IMR-90 (cell line): Measurements from ENCODE around the gene GABBR2. TPM values are rescaled to one million over a fixed set of nuclear protein-coding genes. Genes with fewer than 3 reads are reported as not detected.
A peak's percentile ranks its signal among the peaks of the same experiment; 100 is the strongest.

Experiments used
- ATAC-seq: fragments of 200-7000 bp; cut with Tn5 transposase; 2 replicates; pipeline ENCODE4 v1.9.1; 2020; ENCODE audit warnings: low read depth, mild to moderate bottlenecking, moderate library complexity
- BruUV-seq: library from RNA; stranded (reverse); fragments of 400-500 nt; replicated peaks from 2 replicates; lab custom pipeline; 2021; lab: Mats Ljungman, UMichigan
- CTCF ChIA-PET: fragments of 300-600 bp; formaldehyde crosslinking; extraction: SDS; loops from one replicate; lab custom pipeline; 2021; ENCODE audit warnings: antibody characterized with exemption; lab: Yijun Ruan, JAX
- POLR2A ChIA-PET: fragments of 300-600 bp; sonication (Branson Sonifier 250); formaldehyde crosslinking; loops from one replicate; lab custom pipeline; 2022; ENCODE audit warnings: antibody characterized with exemption; ENCODE audit not compliant: unreplicated experiment; lab: Charles Lee
- DNase-seq: peaks from one replicate; pipeline ENCODE4 v3.0.0; 2013
- H2AFZ ChIP-seq: replicated peaks from 2 replicates; pipeline ENCODE3; 2013; ENCODE audit warnings: low read length, mild to moderate bottlenecking; ENCODE audit not compliant: poor library complexity
- H2AK5ac ChIP-seq: 2 replicates; pipeline ENCODE4 v1.6.1; 2013; ENCODE audit warnings: low read depth, low read length, inconsistent platforms
- H2AK9ac ChIP-seq: replicated peaks from 2 replicates; pipeline ENCODE3; 2013; ENCODE audit warnings: mild to moderate bottlenecking, low read depth, low read length, moderate library complexity; ENCODE audit not compliant: poor library complexity
- H2BK120ac ChIP-seq: 2 replicates; pipeline ENCODE4 v1.6.1; 2013; ENCODE audit warnings: low read depth, low read length, inconsistent platforms
- H2BK15ac ChIP-seq: 3 replicates; pipeline ENCODE4 v1.6.1; 2013; ENCODE audit warnings: low read depth, low read length, inconsistent platforms
- H2BK20ac ChIP-seq: 2 replicates; pipeline ENCODE4 v1.6.1; 2013; ENCODE audit warnings: low read depth, mild to moderate bottlenecking, inconsistent platforms, low read length, moderate library complexity
- H2BK5ac ChIP-seq: 2 replicates; pipeline ENCODE4 v1.6.1; 2013; ENCODE audit warnings: mild to moderate bottlenecking, low read depth, low read length, inconsistent platforms; ENCODE audit not compliant: poor library complexity, severe bottlenecking
- H3K14ac ChIP-seq: replicated peaks from 2 replicates; pipeline ENCODE4 v1.6.1; 2013; ENCODE audit warnings: low read depth, low read length, inconsistent platforms
- H3K18ac ChIP-seq: 2 replicates; pipeline ENCODE4 v1.6.1; 2013; ENCODE audit warnings: low read depth, low read length, control low read depth
- H3K23ac ChIP-seq: 2 replicates; pipeline ENCODE4 v1.6.1; 2013; ENCODE audit warnings: low read depth, low read length, inconsistent platforms
- H3K27ac ChIP-seq: 2 replicates; pipeline ENCODE4 v1.5.1; 2013; ENCODE audit warnings: mild to moderate bottlenecking, control low read depth, low read length; ENCODE audit not compliant: insufficient read depth
- H3K27me3 ChIP-seq: 2 replicates; pipeline ENCODE4 v1.6.1; 2013; ENCODE audit warnings: low read length; ENCODE audit not compliant: control insufficient read depth, insufficient read depth
- H3K36me3 ChIP-seq: 2 replicates; pipeline ENCODE4 v1.6.1; 2013; ENCODE audit warnings: low read length, mixed read lengths; ENCODE audit not compliant: control insufficient read depth, insufficient read depth
- H3K4ac ChIP-seq: 2 replicates; pipeline ENCODE4 v1.6.1; 2013; ENCODE audit warnings: low read depth, low read length, inconsistent platforms
- H3K4me1 ChIP-seq: 2 replicates; pipeline ENCODE4 v1.6.1; 2013; ENCODE audit warnings: low read length, mixed read lengths; ENCODE audit not compliant: control insufficient read depth, insufficient read depth
- H3K4me2 ChIP-seq: 2 replicates; pipeline ENCODE4 v1.6.1; 2013; ENCODE audit warnings: low read depth, mild to moderate bottlenecking, control low read depth, low read length, moderate library complexity
- H3K4me3 ChIP-seq: 2 replicates; pipeline ENCODE4 v1.5.1; 2013; ENCODE audit warnings: low read depth, mild to moderate bottlenecking, control low read depth, low read length, moderate library complexity; ENCODE audit not compliant: insufficient read depth
- H3K56ac ChIP-seq: 2 replicates; pipeline ENCODE4 v1.6.1; 2013; ENCODE audit warnings: low read length, inconsistent platforms; ENCODE audit not compliant: insufficient read depth; ENCODE audit errors: extremely low read depth
- H3K79me1 ChIP-seq, 2 experiments: 2 replicates each; pipeline ENCODE4 v1.6.1; 2013; ENCODE audit warnings: low read length in 2 of 2, inconsistent platforms in 1 of 2, low read depth in 1 of 2
- H3K9ac ChIP-seq: 2 replicates; pipeline ENCODE4 v1.6.1; 2013; ENCODE audit warnings: low read depth, low read length, control low read depth
- H3K9me1 ChIP-seq: 2 replicates; pipeline ENCODE4 v1.6.1; 2013; ENCODE audit warnings: low read length, inconsistent platforms; ENCODE audit not compliant: insufficient read depth
- H3K9me3 ChIP-seq: 2 replicates; pipeline ENCODE4 v1.6.1; 2013; ENCODE audit warnings: low read length; ENCODE audit not compliant: control insufficient read depth, insufficient read depth
- H4K20me1 ChIP-seq: 2 replicates; pipeline ENCODE4 v1.6.1; 2013; ENCODE audit warnings: low read length, inconsistent platforms; ENCODE audit not compliant: insufficient read depth
- H4K5ac ChIP-seq: 2 replicates; pipeline ENCODE4 v1.6.1; 2013; ENCODE audit warnings: mild to moderate bottlenecking, low read depth, low read length, control low read depth
- H4K8ac ChIP-seq, 2 experiments: 2 replicates each; pipeline ENCODE4 v1.6.1; 2013; ENCODE audit warnings: low read depth in 2 of 2, low read length in 2 of 2, control low read depth in 1 of 2, inconsistent platforms in 1 of 2
- H4K91ac ChIP-seq: 2 replicates; pipeline ENCODE4 v1.6.1; 2013; ENCODE audit warnings: low read depth, low read length, inconsistent platforms; ENCODE audit not compliant: insufficient read depth
- BHLHE40 ChIP-seq: fragments of 150-350 bp; IDR thresholded peaks from 2 replicates; pipeline ENCODE4 v1.6.1; 2016; ENCODE audit warnings: mild to moderate bottlenecking, low read depth, low read length
- POLR2A ChIP-seq: IDR thresholded peaks from 2 replicates; pipeline ENCODE4 v1.6.1; 2012; ENCODE audit warnings: mild to moderate bottlenecking, low read depth, low read length
- SMC3 ChIP-seq: fragments of 150-350 bp; IDR thresholded peaks from 2 replicates; pipeline ENCODE4 v1.6.1; 2016; ENCODE audit warnings: low read depth, mild to moderate bottlenecking, antibody characterized with exemption, low read length, moderate library complexity
- WGBS, 2 experiments: methylation state at CpG; one replicate each; pipeline versions ENCODE4 v1.1.5 to v1.1.7; 2013; ENCODE audit warnings: missing lambda C conversion rate in 2 of 2; ENCODE audit not compliant: insufficient read length in 1 of 2; ENCODE audit errors: extremely low coverage in 2 of 2; 5-methylcytosine and 5-hydroxymethylcytosine counted together
- dilution Hi-C: fragments of 300-500 bp; cut with HindIII; formaldehyde crosslinking; loops from one replicate; pipeline ENCODE4 v1.14.3; 2018; ENCODE audit warnings: low sequenced_read_pairs; ENCODE audit not compliant: unreplicated experiment
- in situ Hi-C: fragments of 300-500 bp; cut with MboI; formaldehyde crosslinking; loops from 3 replicates; pipeline ENCODE4 v1.14.3; 2019; ENCODE audit warnings: low sequenced_read_pairs, inconsistent platforms, mixed read lengths
- intact Hi-C: fragments of 100-400 bp; cut with micrococcal nuclease; formaldehyde crosslinking; loops from 2 replicates; pipeline ENCODE4 v1.10.0; 2022
- polyA plus RNA-seq, 3 experiments: library from polyadenylated mRNA; depleted of rRNA; stranded (reverse); fragments of >200 nt; gene quantifications; 2 replicates each; pipeline ENCODE4 v1.2.3, GENCODE V29; 2012; ENCODE audit warnings: low replicate concordance in 1 of 3
- total RNA-seq: library from RNA; depleted of rRNA; stranded (reverse); fragments of >200 nt; gene quantifications from 2 replicates; pipeline ENCODE4 v1.2.3, GENCODE V29; 2012

The GABBR2 gene
- total and polyA plus RNA-seq, 2 of the 4 experiments (the other 2 are of a cell fraction) = 14.2 to 20.3 TPM

GRCh38 chr9:98609646-98610045, 99.1 kb downstream of the GABBR2 start:
- Histone ChIP-seq H3K36me3 (no peaks in the 10 kb centered on the region), H2BK20ac (peak overlapping the region; percentile 98), H4K91ac (peak overlapping the region; percentile 99), H3K4me1 (peaks cover 39% of the 10 kb centered on the region), H3K27ac (peak overlapping the region; percentile 93), H3K18ac (peak overlapping the region; percentile 96), H3K27me3 (no peaks in the 10 kb centered on the region), H3K9me1 (peaks cover 33% of the 10 kb centered on the region), H3K4ac (peak overlapping the region; percentile 95), H3K79me1 (peaks cover 28 to 51% of the 10 kb centered on the region in 2 experiments), H3K4me3 (no peak overlapping the region), H3K4me2 (no peak overlapping the region), H3K14ac (peak overlapping the region; percentile 97), H4K8ac (peak overlapping the region; percentile 96 to 99), H2AK9ac (peak overlapping the region; percentile 93), H2BK5ac (peak overlapping the region; percentile 100), H4K5ac (peak overlapping the region; percentile 98), H2BK120ac (peak overlapping the region; percentile 100), H3K9ac (peak overlapping the region; percentile 54), H2BK15ac (peak overlapping the region; percentile 99), H3K23ac (peak overlapping the region; percentile 96), H3K9me3 (no peaks in the 10 kb centered on the region), H3K56ac (peak overlapping the region; percentile 79), H4K20me1 (no peaks in the 10 kb centered on the region), H2AFZ (peak overlapping the region; percentile 19), H2AK5ac (peak overlapping the region; percentile 99)
- ChIA-PET POLR2A (no interaction called here), CTCF (no interaction called here)
- intact Hi-C loops = loop anchor here (5.0 to 10.0 kb wide), 2 partner anchors 95 to 117 kb away; partner anchors contain the start of gene GABBR2
- no TSS peak for BruUV-seq
- DNase-seq (no peak), ATAC-seq (no peak)
- in situ Hi-C loops = no loop called here
- WGBS, 2 experiments = 55% methylated on average over 2 of the region's 6 CpGs; no CpG with 5 or more reads in 1 of the 2 experiments
- TF ChIP-seq SMC3 = no peak
- no peak for TF ChIP-seq BHLHE40
- no peak for TF ChIP-seq POLR2A
- dilution Hi-C loops = no loop called here
